HG02943 (cell line): ENCODE results near the gene ALOX15.

Experiments used
- ATAC-seq: cut with Tn5 transposase; IDR thresholded peaks from one replicate; pipeline ENCODE4 v1.9.1; 2021; ENCODE audit warnings: mild to moderate bottlenecking, low read depth, moderate library complexity; ENCODE audit not compliant: unreplicated experiment

ALOX15 gene

GRCh38 chr17:4582101-4582501 lies 59.4 kb downstream of the ALOX15 start:
- no peak for ATAC-seq
